ENCODE data around the gene IL17F.
"Not testable (repeated sequence)": the region's sequence is repeated elsewhere in the genome, so short reads cannot be mapped to it uniquely, and the experiment has no call there.

The IL17F gene

GRCh38 chr6:52213127-52213526 lies 31.2 kb downstream of the IL17F start:
- TF ChIP-seq CTCF (IDR thresholded peaks at IDR 0.05) (no peak), ZFX (IDR thresholded peaks at IDR 0.05; ENCODE audit: borderline replicate concordance) (no peak)
- H3K27ac ChIP-seq: no peak overlapping the region

- no peak overlapping the region for H3K27ac ChIP-seq
- no peak for TF ChIP-seq ZFX (IDR thresholded peaks at IDR 0.05; ENCODE audit: borderline replicate concordance)
- TF ChIP-seq CTCF (IDR thresholded peaks at IDR 0.05): no peak
Measured at GRCh38 chr6:52210227-52210626, 34.1 kb downstream of the IL17F start.

GRCh38 chr6:52209770-52210169 lies 34.5 kb downstream of the IL17F start:
- TF ChIP-seq ZFX (IDR thresholded peaks at IDR 0.05; ENCODE audit: borderline replicate concordance): no peak
- TF ChIP-seq CTCF (IDR thresholded peaks at IDR 0.05): no peak
- no peak overlapping the region for H3K27ac ChIP-seq

GRCh38 chr6:52208612-52209011 lies 35.7 kb downstream of the IL17F start:
- TF ChIP-seq ZFX (IDR thresholded peaks at IDR 0.05; ENCODE audit: borderline replicate concordance): no peak
- no peak for TF ChIP-seq CTCF (IDR thresholded peaks at IDR 0.05)
- H3K27ac ChIP-seq: no peak overlapping the region

- TF ChIP-seq CTCF (IDR thresholded peaks at IDR 0.05) (peak; percentile 26; the same call in 1 of the 2 replicates), ZFX (IDR thresholded peaks at IDR 0.05; ENCODE audit: borderline replicate concordance) (no peak)
- H3K27ac ChIP-seq: no peak overlapping the region
Measured at GRCh38 chr6:52207066-52207465, 37.2 kb downstream of the IL17F start.

GRCh38 chr6:52201493-52201892 lies 42.8 kb downstream of the IL17F start:
- TF ChIP-seq ZFX (IDR thresholded peaks at IDR 0.05; ENCODE audit: borderline replicate concordance) (no peak), CTCF (IDR thresholded peaks at IDR 0.05) (no peak)
- no peak overlapping the region for H3K27ac ChIP-seq

- TF ChIP-seq CTCF (IDR thresholded peaks at IDR 0.05) (no peak), ZFX (IDR thresholded peaks at IDR 0.05; ENCODE audit: borderline replicate concordance) (no peak)
Measured at GRCh38 chr6:52201046-52201445, 43.3 kb downstream of the IL17F start.

GRCh38 chr6:52200088-52200487 lies 44.2 kb downstream of the IL17F start:
- not testable (repeated sequence) for H3K27ac ChIP-seq

More at GRCh38 chr6:52201046-52201445, 43.3 kb downstream of the IL17F start:
- no peak overlapping the region for H3K27ac ChIP-seq
